ENCODE measurements around the gene POU4F1. TPM values are rescaled to one million over a fixed set of nuclear protein-coding genes. Genes with fewer than 3 reads are reported as not detected.

POU4F1 gene
- total and polyA plus RNA-seq, 3 experiments from 2014 or later, result 0.07 to 0.09 TPM; not detected in 1

- H3K4me3 Mint-ChIP-seq, result peak overlapping the region in 2 of 7 donors; percentile 22 to 68
These were observed 7.1 kb upstream of the POU4F1 start for GRCh38 chr13:78610381-78610883.

GRCh38 chr13:78609464-78610205, 6.3 kb upstream of the POU4F1 start:
- ChIA-PET POLR2A (no interaction called here), CTCF (no interaction called here)
- H3K27me3 Mint-ChIP-seq, result peaks cover 57% of the 10 kb centered on the region in 2 donors
- no peak overlapping the region for H3K27ac Mint-ChIP-seq
- Histone ChIP-seq H3K4me3 (ENCODE audit: low read length) (peak overlapping the region; percentile 33), H3K9me3 (ENCODE audit: low read length) (no peaks in the 10 kb centered on the region), H3K27me3 (ENCODE audit: insufficient read depth, low read length, poor library complexity, severe bottlenecking) (peaks cover 51% of the 10 kb centered on the region), H3K4me1 (ENCODE audit: insufficient read depth, low read length) (peaks cover 19% of the 10 kb centered on the region), H3K27ac (ENCODE audit: low read depth, low read length) (no peak overlapping the region), H3K36me3 (ENCODE audit: insufficient read depth, low read length) (no peaks in the 10 kb centered on the region)
- H3K9me3 Mint-ChIP-seq, result no peaks in the 10 kb centered on the region
- H3K4me3 Mint-ChIP-seq, result peak overlapping the region; percentile 68 to 88 (median 78)
- H3K36me3 Mint-ChIP-seq, result peaks cover 3 to 6% (median 3%) of the 10 kb centered on the region in 3 donors
- peaks cover 24 to 41% (median 36%) of the 10 kb centered on the region in 3 donors for H3K4me1 Mint-ChIP-seq
- no peak for DNase-seq

More at GRCh38 chr13:78610381-78610883, 7.1 kb upstream of the POU4F1 start:
- CTCF ChIA-PET, result no interaction called here
- peaks cover 43% of the 10 kb centered on the region for H3K27me3 ChIP-seq (ENCODE audit: insufficient read depth, low read length, poor library complexity, severe bottlenecking)
- peaks cover 19% of the 10 kb centered on the region for H3K4me1 ChIP-seq (ENCODE audit: insufficient read depth, low read length)
- Mint-ChIP-seq H3K27ac (no peak overlapping the region), H3K36me3 (peaks cover 8 to 14% (median 10%) of the 10 kb centered on the region in 3 donors), H3K4me1 (peaks cover 24 to 41% (median 36%) of the 10 kb centered on the region in 3 donors), H3K9me3 (no peaks in the 10 kb centered on the region), H3K27me3 (peaks cover 49 to 51% of the 10 kb centered on the region in 2 donors)
- no peaks in the 10 kb centered on the region for H3K9me3 ChIP-seq (ENCODE audit: low read length)
- POLR2A ChIA-PET, result no interaction called here
- no peak for DNase-seq
- H3K27ac ChIP-seq (ENCODE audit: low read depth, low read length), result no peak overlapping the region
- no peaks in the 10 kb centered on the region for H3K36me3 ChIP-seq (ENCODE audit: insufficient read depth, low read length)
- H3K4me3 ChIP-seq (ENCODE audit: low read length), result no peak overlapping the region

- no peaks in the 10 kb centered on the region for H3K9me3 ChIP-seq (ENCODE audit: low read length)
- H3K4me1 Mint-ChIP-seq, result peaks cover 28 to 47% (median 43%) of the 10 kb centered on the region in 3 donors
- H3K36me3 Mint-ChIP-seq, result no peaks in the 10 kb centered on the region
- peak overlapping the region in 1 of 8 donors; percentile 48 for H3K27ac Mint-ChIP-seq
- no peak overlapping the region for H3K27ac ChIP-seq (ENCODE audit: low read depth, low read length)
- peak overlapping the region; percentile 42 to 88 (median 78) for H3K4me3 Mint-ChIP-seq
- peaks cover 20% of the 10 kb centered on the region for H3K4me1 ChIP-seq (ENCODE audit: insufficient read depth, low read length)
- H3K27me3 ChIP-seq (ENCODE audit: insufficient read depth, low read length, poor library complexity, severe bottlenecking), result peaks cover 58% of the 10 kb centered on the region
- CTCF ChIA-PET, result no interaction called here
- peaks cover 63 to 65% of the 10 kb centered on the region in 2 donors for H3K27me3 Mint-ChIP-seq
- H3K9me3 Mint-ChIP-seq, result no peaks in the 10 kb centered on the region
- H3K4me3 ChIP-seq (ENCODE audit: low read length), result peak overlapping the region; percentile 33
- no peak for DNase-seq
- POLR2A ChIA-PET, result no interaction called here
- no peaks in the 10 kb centered on the region for H3K36me3 ChIP-seq (ENCODE audit: insufficient read depth, low read length)
These were observed 5.5 kb upstream of the POU4F1 start for GRCh38 chr13:78608688-78609463.

GRCh38 chr13:78608252-78608687, 4.9 kb upstream of the POU4F1 start:
- Mint-ChIP-seq H3K27ac (peak overlapping the region in 1 of 8 donors; percentile 48), H3K36me3 (no peaks in the 10 kb centered on the region), H3K27me3 (peaks cover 68 to 69% of the 10 kb centered on the region in 2 donors), H3K4me1 (peaks cover 33 to 53% (median 47%) of the 10 kb centered on the region in 3 donors), H3K9me3 (no peaks in the 10 kb centered on the region), H3K4me3 (peak overlapping the region; percentile 67 to 81 (median 76))
- no peak for DNase-seq
- peaks cover 63% of the 10 kb centered on the region for H3K27me3 ChIP-seq (ENCODE audit: insufficient read depth, low read length, poor library complexity, severe bottlenecking)
- no peaks in the 10 kb centered on the region for H3K36me3 ChIP-seq (ENCODE audit: insufficient read depth, low read length)
- POLR2A ChIA-PET, result no interaction called here
- H3K4me3 ChIP-seq (ENCODE audit: low read length), result peak overlapping the region; percentile 33
- CTCF ChIA-PET, result no interaction called here
- no peaks in the 10 kb centered on the region for H3K9me3 ChIP-seq (ENCODE audit: low read length)
- H3K4me1 ChIP-seq (ENCODE audit: insufficient read depth, low read length), result peaks cover 25% of the 10 kb centered on the region
- H3K27ac ChIP-seq (ENCODE audit: low read depth, low read length), result no peak overlapping the region

GRCh38 chr13:78607409-78608251, 4.3 kb upstream of the POU4F1 start:
- Histone ChIP-seq H3K9me3 (ENCODE audit: low read length) (no peaks in the 10 kb centered on the region), H3K27me3 (ENCODE audit: insufficient read depth, low read length, poor library complexity, severe bottlenecking) (peaks cover 70% of the 10 kb centered on the region), H3K36me3 (ENCODE audit: insufficient read depth, low read length) (no peaks in the 10 kb centered on the region), H3K27ac (ENCODE audit: low read depth, low read length) (no peak overlapping the region), H3K4me3 (ENCODE audit: low read length) (no peak overlapping the region), H3K4me1 (ENCODE audit: insufficient read depth, low read length) (peaks cover 31% of the 10 kb centered on the region)
- Mint-ChIP-seq H3K27ac (peak overlapping the region in 1 of 8 donors; percentile 48), H3K4me1 (peaks cover 35 to 57% (median 50%) of the 10 kb centered on the region in 3 donors), H3K9me3 (peaks cover 0 to 2% (median 0%) of the 10 kb centered on the region in 5 donors), H3K27me3 (peaks cover 72 to 74% of the 10 kb centered on the region in 2 donors), H3K36me3 (no peaks in the 10 kb centered on the region), H3K4me3 (peak overlapping the region in 6 of 7 donors; percentile 67 to 81 (median 77))
- no peak for DNase-seq
- ChIA-PET CTCF (interaction anchor here (1.4 kb wide), 1 partner anchor 11 kb away, joined by 4 read pairs; no protein-coding TSS in a partner anchor), POLR2A (no interaction called here)

GRCh38 chr13:78606471-78607408, 3.4 kb upstream of the POU4F1 start:
- H3K27ac Mint-ChIP-seq, result peak overlapping the region in 2 of 8 donors; percentile 19 to 40
- peaks cover 35% of the 10 kb centered on the region for H3K4me1 ChIP-seq (ENCODE audit: insufficient read depth, low read length)
- POLR2A ChIA-PET, result no interaction called here

More at GRCh38 chr13:78606471-78607408, 3.4 kb upstream of the POU4F1 start:
- no peaks in the 10 kb centered on the region for H3K36me3 Mint-ChIP-seq
- no peak overlapping the region for H3K27ac ChIP-seq (ENCODE audit: low read depth, low read length)
- peaks cover 40 to 62% (median 56%) of the 10 kb centered on the region in 3 donors for H3K4me1 Mint-ChIP-seq
- peaks cover 0 to 3% (median 0%) of the 10 kb centered on the region in 5 donors for H3K9me3 Mint-ChIP-seq
- peaks cover 74% of the 10 kb centered on the region for H3K27me3 ChIP-seq (ENCODE audit: insufficient read depth, low read length, poor library complexity, severe bottlenecking)
- peaks cover 75 to 79% of the 10 kb centered on the region in 2 donors for H3K27me3 Mint-ChIP-seq
- DNase-seq, result no peak
- no peaks in the 10 kb centered on the region for H3K36me3 ChIP-seq (ENCODE audit: insufficient read depth, low read length)
- no peaks in the 10 kb centered on the region for H3K9me3 ChIP-seq (ENCODE audit: low read length)
- no peak overlapping the region for H3K4me3 ChIP-seq (ENCODE audit: low read length)
- H3K4me3 Mint-ChIP-seq, result peak overlapping the region; percentile 6 to 85 (median 28)
- CTCF ChIA-PET, result interaction anchor here (1.4 kb wide), 1 partner anchor 10 kb away, joined by 4 read pairs; no protein-coding TSS in a partner anchor

All from CD8-positive, alpha-beta memory T cell (primary cell).